Tibial nerve (tissue), 4 donors: ENCODE measurements around the gene TMEM272.

Experiments used
- EP300 ChIP-seq, 2 donors: sonication (generic); formaldehyde crosslinking; IDR thresholded peaks; one replicate each; pipeline ENCODE4 v1.6.1; 2017; ENCODE audit warnings: antibody characterized with exemption in 2 of 2, mild to moderate bottlenecking in 1 of 2
- POLR2A ChIP-seq, 2 donors: fragments of 450-650 bp; IDR thresholded peaks; one replicate each; pipeline ENCODE4 v1.6.1; 2017; ENCODE audit warnings: antibody characterized with exemption in 2 of 2, mild to moderate bottlenecking in 2 of 2, moderate library complexity in 2 of 2
- TF ChIP-seq, protein P1 (sequence below), 5 experiments: fragments of 200-600 bp in 3 of 5; fragments of 450-650 bp in 2 of 5; sonication (generic) in 3 of 5; IDR thresholded peaks; one replicate each; pipeline ENCODE4 v1.5.1; 2016 to 2019; ENCODE audit warnings: antibody characterized with exemption in 5 of 5, mild to moderate bottlenecking in 3 of 5, moderate library complexity in 2 of 5

DNA sequence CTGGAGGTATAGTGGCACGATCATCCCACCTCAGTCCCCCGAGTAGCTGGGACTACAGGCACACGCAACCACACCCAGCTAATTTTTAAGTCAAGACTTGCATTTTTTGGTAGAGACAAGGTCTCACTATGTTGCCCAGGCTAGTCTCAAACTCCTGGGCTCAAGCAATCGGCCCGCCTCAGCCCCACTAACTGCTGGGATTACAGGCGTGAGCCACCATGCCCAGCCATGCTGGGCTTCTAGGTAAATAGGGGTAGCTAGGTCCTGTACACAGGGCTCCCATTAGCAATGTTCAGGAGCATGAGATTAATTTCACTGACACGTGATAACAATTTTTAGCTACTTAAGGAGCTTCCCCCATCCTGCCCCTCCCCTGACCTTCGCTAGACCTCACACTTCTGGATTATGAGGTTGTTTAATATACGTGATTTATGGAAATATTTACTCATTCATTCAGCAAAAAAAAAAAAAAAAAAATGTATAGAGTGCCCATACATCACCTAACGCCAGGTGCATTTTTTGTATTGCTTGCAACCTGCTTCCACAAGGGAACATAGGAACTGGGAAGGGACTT lies 19.2 kb downstream of the TMEM272 start:
- TF ChIP-seq, protein P1, sequence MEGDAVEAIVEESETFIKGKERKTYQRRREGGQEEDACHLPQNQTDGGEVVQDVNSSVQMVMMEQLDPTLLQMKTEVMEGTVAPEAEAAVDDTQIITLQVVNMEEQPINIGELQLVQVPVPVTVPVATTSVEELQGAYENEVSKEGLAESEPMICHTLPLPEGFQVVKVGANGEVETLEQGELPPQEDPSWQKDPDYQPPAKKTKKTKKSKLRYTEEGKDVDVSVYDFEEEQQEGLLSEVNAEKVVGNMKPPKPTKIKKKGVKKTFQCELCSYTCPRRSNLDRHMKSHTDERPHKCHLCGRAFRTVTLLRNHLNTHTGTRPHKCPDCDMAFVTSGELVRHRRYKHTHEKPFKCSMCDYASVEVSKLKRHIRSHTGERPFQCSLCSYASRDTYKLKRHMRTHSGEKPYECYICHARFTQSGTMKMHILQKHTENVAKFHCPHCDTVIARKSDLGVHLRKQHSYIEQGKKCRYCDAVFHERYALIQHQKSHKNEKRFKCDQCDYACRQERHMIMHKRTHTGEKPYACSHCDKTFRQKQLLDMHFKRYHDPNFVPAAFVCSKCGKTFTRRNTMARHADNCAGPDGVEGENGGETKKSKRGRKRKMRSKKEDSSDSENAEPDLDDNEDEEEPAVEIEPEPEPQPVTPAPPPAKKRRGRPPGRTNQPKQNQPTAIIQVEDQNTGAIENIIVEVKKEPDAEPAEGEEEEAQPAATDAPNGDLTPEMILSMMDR (IDR thresholded peaks at IDR 0.05): no peak
- TF ChIP-seq POLR2A (IDR thresholded peaks at IDR 0.05) (no peak), EP300 (IDR thresholded peaks at IDR 0.05) (no peak)
